GM18517 (cell line): ENCODE measurements around the gene MIER3.
A peak's percentile ranks its signal among the peaks of the same experiment; 100 is the strongest.
"Not testable (repeated sequence)": the region's sequence is repeated elsewhere in the genome, so short reads cannot be mapped to it uniquely, and the experiment has no call there.

Experiments used
- ATAC-seq: cut with Tn5 transposase; IDR thresholded peaks from one replicate; pipeline ENCODE4 v1.9.1; 2021; ENCODE audit warnings: mild to moderate bottlenecking, moderate library complexity; ENCODE audit not compliant: unreplicated experiment

The MIER3 gene

GRCh38 chr5:56951946-56952691, at the start of gene MIER3:
Gene MIER3 (minus strand): TSS chr5:56952123. CDS start chr5:56952102, 21 bp downstream.
- peak; percentile 86 for ATAC-seq

- no peak for ATAC-seq
Measured at GRCh38 chr5:56995596-56995995, 43.7 kb upstream of the MIER3 start.

- ATAC-seq = no peak
Measured at GRCh38 chr5:56993241-56993640, 41.3 kb upstream of the MIER3 start.

GRCh38 chr5:56989676-56990075, 37.8 kb upstream of the MIER3 start:
- ATAC-seq = no peak

GRCh38 chr5:56988490-56988889, 36.6 kb upstream of the MIER3 start:
- no peak for ATAC-seq

- ATAC-seq = no peak
Measured at GRCh38 chr5:56987171-56987570, 35.2 kb upstream of the MIER3 start.

- peak; percentile 31 for ATAC-seq
Measured at GRCh38 chr5:56986626-56986947, 34.7 kb upstream of the MIER3 start.

- ATAC-seq = peak; percentile 43
Measured at GRCh38 chr5:56985936-56986625, 34.2 kb upstream of the MIER3 start.

- no peak for ATAC-seq
Measured at GRCh38 chr5:56984445-56984844, 32.5 kb upstream of the MIER3 start.

GRCh38 chr5:56983593-56984361, 31.9 kb upstream of the MIER3 start:
- ATAC-seq = peak; percentile 65

GRCh38 chr5:56981548-56982315, 29.8 kb upstream of the MIER3 start:
- no peak for ATAC-seq

GRCh38 chr5:56979968-56980367, 28.0 kb upstream of the MIER3 start:
- no peak for ATAC-seq

GRCh38 chr5:56979526-56979925, 27.6 kb upstream of the MIER3 start:
- not testable (repeated sequence) for ATAC-seq

- ATAC-seq = no peak
Measured at GRCh38 chr5:56977822-56978221, 25.9 kb upstream of the MIER3 start.

GRCh38 chr5:56977021-56977420, 25.1 kb upstream of the MIER3 start:
- ATAC-seq = no peak

- no peak for ATAC-seq
Measured at GRCh38 chr5:56974241-56974640, 22.3 kb upstream of the MIER3 start.

GRCh38 chr5:56973473-56973872, 21.6 kb upstream of the MIER3 start:
- ATAC-seq = no peak

- no peak for ATAC-seq
Measured at GRCh38 chr5:56971275-56971674, 19.4 kb upstream of the MIER3 start.

- no peak for ATAC-seq
Measured at GRCh38 chr5:56964173-56964572, 12.2 kb upstream of the MIER3 start.

GRCh38 chr5:56963246-56963645, 11.3 kb upstream of the MIER3 start:
- no peak for ATAC-seq

GRCh38 chr5:56962286-56962685, 10.4 kb upstream of the MIER3 start:
- ATAC-seq = no peak
